SH-SY5Y (cell line): ENCODE results near the gene TAF4.

Experiments used
- GATA2 ChIP-seq: IDR thresholded peaks from 2 replicates; pipeline ENCODE4 v1.6.1; 2011; ENCODE audit warnings: mild to moderate bottlenecking, low read depth, low read length
- GATA3 ChIP-seq: IDR thresholded peaks from 2 replicates; pipeline ENCODE4 v1.6.1; 2011; ENCODE audit warnings: low read depth, mild to moderate bottlenecking, low read length, moderate library complexity

GRCh38 chr20:62060631-62061541 is 4.8 kb downstream of the TAF4 start:
- TF ChIP-seq GATA2 (no peak), GATA3 (no peak)
